GM19035 (cell line): ENCODE measurements around the gene PPP2R1B.

ENCODE experiments used
- ATAC-seq: cut with Tn5 transposase; IDR thresholded peaks from one replicate; pipeline ENCODE4 v1.9.1; 2021; ENCODE audit not compliant: unreplicated experiment

Gene PPP2R1B

GRCh38 chr11:111765984-111766833 lies at the start of gene PPP2R1B:
PPP2R1B (minus strand) TSS chr11:111766389; CDS start chr11:111766361, 28 bp downstream.
- peak; percentile 93 for ATAC-seq

- no peak for ATAC-seq
Observed at GRCh38 chr11:111815489-111815888, 49.3 kb upstream of the PPP2R1B start.

GRCh38 chr11:111814557-111815320 lies 48.5 kb upstream of the PPP2R1B start:
- no peak for ATAC-seq

- no peak for ATAC-seq
Observed at GRCh38 chr11:111814106-111814505, 47.9 kb upstream of the PPP2R1B start.

- no peak for ATAC-seq
Observed at GRCh38 chr11:111812211-111812610, 46.0 kb upstream of the PPP2R1B start.

- no peak for ATAC-seq
Observed at GRCh38 chr11:111811445-111811844, 45.3 kb upstream of the PPP2R1B start.

GRCh38 chr11:111808834-111809233 lies 42.6 kb upstream of the PPP2R1B start:
- no peak for ATAC-seq

- no peak for ATAC-seq
Observed at GRCh38 chr11:111808063-111808588, 41.9 kb upstream of the PPP2R1B start.

- ATAC-seq: no peak
Observed at GRCh38 chr11:111807076-111807475, 40.9 kb upstream of the PPP2R1B start.

- no peak for ATAC-seq
Observed at GRCh38 chr11:111801135-111801534, 34.9 kb upstream of the PPP2R1B start.

- no peak for ATAC-seq
Observed at GRCh38 chr11:111798279-111798678, 32.1 kb upstream of the PPP2R1B start.

GRCh38 chr11:111797145-111797581 lies 31.0 kb upstream of the PPP2R1B start:
- no peak for ATAC-seq

GRCh38 chr11:111796696-111797095 lies 30.5 kb upstream of the PPP2R1B start:
- no peak for ATAC-seq

- no peak for ATAC-seq
Observed at GRCh38 chr11:111795334-111795985, 29.3 kb upstream of the PPP2R1B start.

GRCh38 chr11:111793863-111794262 lies 27.7 kb upstream of the PPP2R1B start:
- no peak for ATAC-seq

GRCh38 chr11:111792955-111793500 lies 26.8 kb upstream of the PPP2R1B start:
- no peak for ATAC-seq

- no peak for ATAC-seq
Observed at GRCh38 chr11:111792314-111792713, 26.1 kb upstream of the PPP2R1B start.

- ATAC-seq: no peak
Observed at GRCh38 chr11:111788464-111788863, 22.3 kb upstream of the PPP2R1B start.

- no peak for ATAC-seq
Observed at GRCh38 chr11:111788051-111788450, 21.9 kb upstream of the PPP2R1B start.

- no peak for ATAC-seq
Observed at GRCh38 chr11:111785886-111786412, 19.8 kb upstream of the PPP2R1B start.

GRCh38 chr11:111785076-111785475 lies 18.9 kb upstream of the PPP2R1B start:
- no peak for ATAC-seq
